ENCODE data around the gene SLC35F3.

Gene SLC35F3

GRCh38 chr1:233972951-233973635 is 68.6 kb downstream of the SLC35F3 start:
- no peak overlapping the region for H3K4me3 ChIP-seq (ENCODE audit: low read depth, low read length)
- TF ChIP-seq MYC (IDR thresholded peaks at IDR 0.05; ENCODE audit: low read depth, low read length) (peak; percentile 92), POLR2A (IDR thresholded peaks at IDR 0.05; ENCODE audit: extremely low read depth, insufficient read length) (no peak), CTCF (IDR thresholded peaks at IDR 0.05; ENCODE audit: low read depth, low read length) (peak; percentile 46), MAX (IDR thresholded peaks at IDR 0.05; ENCODE audit: low read depth, low read length) (peak; percentile 96)
- DNase-seq (ENCODE audit: low read depth) = peak; percentile 91

- TF ChIP-seq CTCF (IDR thresholded peaks at IDR 0.05; ENCODE audit: low read depth, low read length) (no peak), MYC (IDR thresholded peaks at IDR 0.05; ENCODE audit: low read depth, low read length) (no peak), POLR2A (IDR thresholded peaks at IDR 0.05; ENCODE audit: extremely low read depth, insufficient read length) (no peak), MAX (IDR thresholded peaks at IDR 0.05; ENCODE audit: low read depth, low read length) (no peak)
- DNase-seq (ENCODE audit: low read depth) = peak; percentile 53
Measured at GRCh38 chr1:233975486-233975885, 71.0 kb downstream of the SLC35F3 start.

GRCh38 chr1:233981042-233981675 is 76.7 kb downstream of the SLC35F3 start:
- no peak overlapping the region for H3K4me3 ChIP-seq (ENCODE audit: low read depth, low read length)
- TF ChIP-seq MAX (IDR thresholded peaks at IDR 0.05; ENCODE audit: low read depth, low read length) (no peak), MYC (IDR thresholded peaks at IDR 0.05; ENCODE audit: low read depth, low read length) (no peak), POLR2A (IDR thresholded peaks at IDR 0.05; ENCODE audit: extremely low read depth, insufficient read length) (no peak), CTCF (IDR thresholded peaks at IDR 0.05; ENCODE audit: low read depth, low read length) (no peak)
- peak; percentile 24 for DNase-seq (ENCODE audit: low read depth)

More at GRCh38 chr1:233975486-233975885, 71.0 kb downstream of the SLC35F3 start:
- H3K4me3 ChIP-seq (ENCODE audit: low read depth, low read length) = no peak overlapping the region

- H3K4me3 ChIP-seq (ENCODE audit: low read depth, low read length) = no peak overlapping the region
- TF ChIP-seq MAX (IDR thresholded peaks at IDR 0.05; ENCODE audit: low read depth, low read length) (no peak), MYC (IDR thresholded peaks at IDR 0.05; ENCODE audit: low read depth, low read length) (no peak), CTCF (IDR thresholded peaks at IDR 0.05; ENCODE audit: low read depth, low read length) (no peak), POLR2A (IDR thresholded peaks at IDR 0.05; ENCODE audit: extremely low read depth, insufficient read length) (no peak)
- no peak for DNase-seq (ENCODE audit: low read depth)
Measured at GRCh38 chr1:233982827-233983518, 78.5 kb downstream of the SLC35F3 start.

GRCh38 chr1:233983811-233984210 is 79.3 kb downstream of the SLC35F3 start:
- TF ChIP-seq CTCF (IDR thresholded peaks at IDR 0.05; ENCODE audit: low read depth, low read length) (no peak), POLR2A (IDR thresholded peaks at IDR 0.05; ENCODE audit: extremely low read depth, insufficient read length) (no peak), MYC (IDR thresholded peaks at IDR 0.05; ENCODE audit: low read depth, low read length) (no peak), MAX (IDR thresholded peaks at IDR 0.05; ENCODE audit: low read depth, low read length) (no peak)
- no peak for DNase-seq (ENCODE audit: low read depth)

More at GRCh38 chr1:233983811-233984210, 79.3 kb downstream of the SLC35F3 start:
- H3K4me3 ChIP-seq (ENCODE audit: low read depth, low read length) = no peak overlapping the region

Measured in NB4 (cell line).